ENCODE results near the gene PPP2R3A. TPM values are rescaled to one million over a fixed set of nuclear protein-coding genes. Genes with fewer than 3 reads are reported as not detected.

The PPP2R3A gene
- total and polyA plus RNA-seq, 2 experiments from 2014 or later, result 6.4 to 15.2 TPM

GRCh38 chr3:135989242-135989641 lies 23.7 kb downstream of the PPP2R3A start:
- no peaks in the 10 kb centered on the region for H3K4me1 ChIP-seq (ENCODE audit: insufficient read depth)
- no peaks in the 10 kb centered on the region for H3K9me2 ChIP-seq (ENCODE audit: insufficient read depth)
- no peak overlapping the region for H3K4me2 ChIP-seq
- H3K79me2 ChIP-seq (replicated peaks; ENCODE audit: insufficient read depth), result peaks cover 9% of the 10 kb centered on the region
- H3K27ac ChIP-seq (ENCODE audit: low read depth), result 0 out of 2 replicates have a peak overlapping the region, but pooled peaks have one; percentile 29
- no peaks in the 10 kb centered on the region for H3F3A ChIP-seq (replicated peaks; ENCODE audit: low read depth)
- Mint-ChIP-seq H3K36me3 (ENCODE audit: low read depth) (no peaks in the 10 kb centered on the region), H3K9me3 (no peaks in the 10 kb centered on the region), H3K4me1 (peaks cover 8% of the 10 kb centered on the region), H3K4me3 (no peak overlapping the region), H3K27ac (no peak overlapping the region), H3K27me3 (ENCODE audit: insufficient read depth, low read depth, poor library complexity) (no peaks in the 10 kb centered on the region)
- no peak overlapping the region for H2AFZ ChIP-seq
- H3K36me3 ChIP-seq (ENCODE audit: insufficient read depth), result no peaks in the 10 kb centered on the region
- no peak for DNase-seq (ENCODE audit: low spot score)
- TF ChIP-seq STAT1 (IDR thresholded peaks at IDR 0.05; ENCODE audit: unreplicated experiment) (no peak), ZNF114 (CRISPR knock-in tag; IDR thresholded peaks at IDR 0.05) (no peak)
- no peaks in the 10 kb centered on the region; the same call in 1 of the 2 replicates for H4K20me1 ChIP-seq (replicated peaks; ENCODE audit: insufficient read depth)
- ATAC-seq, result no peak
- no peaks in the 10 kb centered on the region for H3K27me3 ChIP-seq (ENCODE audit: insufficient read depth)
- H3K4me3 ChIP-seq, result no peak overlapping the region

GRCh38 chr3:135990903-135991302 lies 25.4 kb downstream of the PPP2R3A start:
- Histone ChIP-seq H3K36me3 (ENCODE audit: insufficient read depth) (no peaks in the 10 kb centered on the region), H3K27me3 (ENCODE audit: insufficient read depth) (no peaks in the 10 kb centered on the region), H2AFZ (no peak overlapping the region), H3K4me1 (ENCODE audit: insufficient read depth) (0 out of 2 replicates have a peak, but pooled peaks cover 5% of the 10 kb centered on the region), H4K20me1 (replicated peaks; ENCODE audit: insufficient read depth) (no peaks in the 10 kb centered on the region; the same call in 1 of the 2 replicates), H3F3A (replicated peaks; ENCODE audit: low read depth) (no peaks in the 10 kb centered on the region), H3K79me2 (replicated peaks; ENCODE audit: insufficient read depth) (peaks cover 8% of the 10 kb centered on the region; the same call in 1 of the 2 replicates), H3K27ac (ENCODE audit: low read depth) (no peak overlapping the region), H3K4me3 (no peak overlapping the region), H3K4me2 (no peak overlapping the region), H3K9me2 (ENCODE audit: insufficient read depth) (no peaks in the 10 kb centered on the region)
- H3K9me3 Mint-ChIP-seq, result no peaks in the 10 kb centered on the region
- peaks cover 14% of the 10 kb centered on the region for H3K4me1 Mint-ChIP-seq
- DNase-seq (ENCODE audit: low spot score), result no peak
- no peak for ATAC-seq
- H3K36me3 Mint-ChIP-seq (ENCODE audit: low read depth), result no peaks in the 10 kb centered on the region
- no peak overlapping the region for H3K4me3 Mint-ChIP-seq
- TF ChIP-seq NANOG (IDR thresholded peaks at IDR 0.05; ENCODE audit: borderline replicate concordance) (no peak), ZNF114 (CRISPR knock-in tag; IDR thresholded peaks at IDR 0.05) (no peak), CREB1 (CRISPR knock-in tag; IDR thresholded peaks at IDR 0.05; ENCODE audit: low read depth) (no peak), REST (IDR thresholded peaks at IDR 0.05; ENCODE audit: unreplicated experiment) (no peak), ZNF462 (CRISPR knock-in tag; IDR thresholded peaks at IDR 0.05) (no peak), POLR2AphosphoS5 (IDR thresholded peaks at IDR 0.05; ENCODE audit: low read depth) (no peak), JUNB (IDR thresholded peaks at IDR 0.05; ENCODE audit: unreplicated experiment) (no peak), ZNF331 (CRISPR knock-in tag; IDR thresholded peaks at IDR 0.05; ENCODE audit: low read depth) (no peak)
- H3K27ac Mint-ChIP-seq, result peak overlapping the region; percentile 25
- no peaks in the 10 kb centered on the region for H3K27me3 Mint-ChIP-seq (ENCODE audit: insufficient read depth, low read depth, poor library complexity)
